HG02970 (cell line): ENCODE measurements around the gene GTF3C5.
"Not testable (repeated sequence)": the region's sequence is repeated elsewhere in the genome, so short reads cannot be mapped to it uniquely, and the experiment has no call there.

Source experiments
- ATAC-seq: cut with Tn5 transposase; IDR thresholded peaks from one replicate; pipeline ENCODE4 v1.9.1; 2021; ENCODE audit warnings: mild to moderate bottlenecking, moderate library complexity, moderate number of reproducible peaks; ENCODE audit not compliant: unreplicated experiment, low FRiP score

The GTF3C5 gene

DNA sequence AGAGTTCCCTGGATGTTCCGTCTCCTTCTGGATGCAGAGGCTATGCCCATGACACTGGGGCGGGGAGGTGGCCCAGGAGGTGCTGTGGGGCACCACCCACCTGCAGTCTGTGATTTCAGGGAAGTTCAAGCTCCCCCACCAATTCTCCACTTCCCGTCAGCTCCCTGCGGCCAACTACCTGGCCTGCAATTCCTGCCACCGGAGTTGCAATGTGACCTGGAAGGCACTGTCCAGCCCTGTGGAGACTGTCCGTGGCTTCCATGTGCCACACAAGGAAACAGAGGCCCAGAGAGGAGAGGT, 35.7 kb upstream of the GTF3C5 start:
- ATAC-seq, result no peak

GRCh38 chr9:132995879-132996278, 34.9 kb upstream of the GTF3C5 start:
- ATAC-seq, result no peak

- no peak for ATAC-seq
Observed at GRCh38 chr9:132996526-132996925, 34.3 kb upstream of the GTF3C5 start.

DNA sequence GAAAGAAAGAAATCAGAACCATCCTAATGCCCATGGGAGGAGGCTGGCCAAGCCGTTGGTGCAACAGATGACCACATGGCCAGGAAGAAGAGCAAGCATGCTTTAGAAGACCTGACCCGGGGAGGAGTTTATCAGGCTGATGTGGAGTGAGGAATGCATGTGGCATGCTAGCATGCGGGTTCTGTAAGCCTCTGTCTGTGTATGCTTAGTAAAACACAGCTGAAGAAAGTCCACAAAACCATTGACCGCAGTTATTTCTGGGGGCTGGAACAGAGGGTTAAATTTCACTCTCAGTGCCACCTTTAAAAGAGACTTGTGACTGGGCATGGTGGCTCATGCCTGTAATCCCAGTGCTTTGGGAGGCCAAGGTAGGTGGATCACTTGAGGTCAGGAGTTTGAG, 33.2 kb upstream of the GTF3C5 start:
- ATAC-seq, result no peak

GRCh38 chr9:132998221-132998620, 32.6 kb upstream of the GTF3C5 start:
- ATAC-seq, result not testable (repeated sequence)

DNA sequence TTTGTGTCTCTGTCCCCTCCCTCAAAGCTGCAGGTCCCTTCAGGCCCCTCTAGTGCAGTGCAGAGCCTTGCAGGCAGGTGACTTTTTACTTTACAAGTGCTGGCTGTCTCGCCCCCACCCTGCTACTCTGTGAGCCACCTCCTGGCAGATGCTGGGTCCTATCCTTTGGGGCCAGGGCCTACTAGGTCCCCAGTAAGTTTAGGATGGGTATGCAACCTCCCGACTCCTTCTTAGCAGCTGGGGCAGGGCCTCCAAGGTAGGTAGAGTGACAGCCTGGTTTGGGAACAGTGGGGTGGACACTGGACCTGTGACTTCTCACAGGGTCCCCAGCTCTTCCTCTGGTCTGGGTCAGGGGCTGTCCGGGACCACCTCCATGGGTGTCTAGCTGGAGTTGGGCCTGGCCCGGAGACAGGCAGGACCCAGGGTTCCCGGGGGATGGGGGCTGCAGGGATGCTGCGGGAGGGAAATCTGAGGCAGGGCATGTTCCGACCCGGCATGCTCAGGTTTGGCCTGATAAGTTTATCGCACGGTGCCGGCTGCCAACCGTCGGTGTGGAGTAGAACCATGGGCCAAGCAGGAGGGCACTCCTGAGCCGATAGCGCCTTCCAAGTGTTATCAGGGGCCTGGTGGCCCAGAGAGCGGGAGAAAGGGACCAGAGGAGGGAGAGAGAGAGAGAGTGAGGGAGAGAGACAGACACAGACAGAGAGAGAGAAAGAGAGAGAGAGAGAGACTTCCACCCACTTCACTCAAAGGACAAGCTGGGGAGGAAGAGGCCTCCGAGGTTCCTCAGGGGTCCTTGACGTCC, 31.8 kb upstream of the GTF3C5 start:
- ATAC-seq, result no peak

DNA sequence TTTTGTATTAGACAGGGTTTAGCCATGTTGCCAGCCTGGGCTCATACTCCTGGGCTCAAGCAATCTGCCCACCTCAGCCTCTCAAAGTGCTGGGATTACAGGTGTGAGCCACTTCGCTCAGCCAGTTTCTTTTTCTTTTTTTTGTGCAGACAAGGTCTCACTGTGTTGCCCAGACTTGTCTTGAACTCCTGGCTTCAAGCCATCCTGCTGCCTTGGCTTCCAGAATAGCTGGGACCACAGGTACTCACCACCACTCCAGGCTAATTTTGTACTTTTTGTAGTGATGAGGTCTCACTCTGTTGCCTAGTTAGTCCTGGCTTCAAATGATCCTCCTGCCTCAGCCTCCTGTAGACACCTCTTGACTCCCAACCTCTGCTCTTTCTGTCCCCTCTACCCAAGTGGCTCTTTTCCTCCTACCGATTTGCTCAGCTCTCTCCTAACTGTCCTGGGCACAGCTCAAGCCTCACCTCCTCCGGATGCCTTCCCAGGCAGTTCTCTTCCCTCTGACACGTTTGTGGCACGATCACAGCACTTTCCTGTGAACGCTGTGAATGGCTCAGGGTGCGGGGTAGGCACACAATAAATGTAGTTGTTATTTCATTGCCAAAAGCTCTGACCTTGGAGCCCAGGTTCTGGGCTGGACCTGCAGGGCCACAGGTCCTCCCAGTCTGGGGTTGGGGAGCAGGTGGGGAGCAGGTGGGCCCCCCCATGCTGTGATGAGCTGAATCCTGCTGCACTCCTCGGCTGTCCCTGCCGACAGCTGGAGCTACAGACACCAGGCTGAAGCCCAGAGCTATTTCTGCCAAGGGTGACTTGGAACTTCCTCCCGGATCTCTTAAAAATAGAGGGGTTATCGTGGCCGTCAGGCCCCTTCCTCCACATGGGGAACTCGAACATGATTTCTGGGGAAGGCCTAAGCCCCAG, 28.4 kb upstream of the GTF3C5 start:
- no peak for ATAC-seq

DNA sequence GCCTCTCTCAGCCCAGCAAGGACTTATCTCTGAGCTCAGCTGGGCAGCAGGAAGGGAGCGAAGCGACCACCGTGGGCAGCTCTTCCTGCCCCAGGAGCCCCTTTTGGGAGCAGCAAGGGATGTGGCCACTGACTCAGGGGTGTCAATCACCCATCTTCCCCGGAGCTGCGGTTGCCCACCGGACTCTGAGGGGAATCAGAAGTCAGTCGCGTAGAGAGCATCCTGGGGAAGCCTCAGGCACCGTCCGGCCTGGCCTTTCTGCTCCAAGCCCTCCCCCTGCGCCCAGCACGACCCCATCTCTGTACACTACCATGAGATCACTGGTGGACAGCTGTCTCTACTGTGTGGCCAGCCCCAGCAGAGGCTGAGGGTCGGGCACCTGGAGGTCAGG, 27.7 kb upstream of the GTF3C5 start:
- no peak for ATAC-seq

DNA sequence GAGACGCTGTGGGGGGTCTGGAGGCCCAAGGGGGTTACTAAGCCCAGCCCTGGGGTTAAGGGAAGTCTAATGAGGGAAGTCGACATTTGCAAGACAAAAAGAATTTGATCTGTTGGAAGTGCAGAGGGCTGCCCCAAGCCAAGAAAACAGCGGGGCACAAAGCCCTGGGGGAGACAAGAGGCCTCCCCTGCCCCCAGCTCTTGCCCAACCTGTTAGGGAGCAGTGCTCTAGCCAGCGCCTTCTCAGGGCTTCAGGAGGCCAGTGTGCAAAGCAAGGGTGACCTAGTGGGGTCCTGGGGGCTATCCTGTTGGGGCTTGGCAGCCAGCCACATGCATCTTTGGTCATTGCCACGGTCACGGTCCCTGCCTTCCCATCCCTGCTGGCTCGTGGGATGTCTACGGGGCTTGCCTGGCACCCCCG, 27.1 kb upstream of the GTF3C5 start:
- no peak for ATAC-seq

- no peak for ATAC-seq
Observed at GRCh38 chr9:133004091-133004998, 26.5 kb upstream of the GTF3C5 start.

DNA sequence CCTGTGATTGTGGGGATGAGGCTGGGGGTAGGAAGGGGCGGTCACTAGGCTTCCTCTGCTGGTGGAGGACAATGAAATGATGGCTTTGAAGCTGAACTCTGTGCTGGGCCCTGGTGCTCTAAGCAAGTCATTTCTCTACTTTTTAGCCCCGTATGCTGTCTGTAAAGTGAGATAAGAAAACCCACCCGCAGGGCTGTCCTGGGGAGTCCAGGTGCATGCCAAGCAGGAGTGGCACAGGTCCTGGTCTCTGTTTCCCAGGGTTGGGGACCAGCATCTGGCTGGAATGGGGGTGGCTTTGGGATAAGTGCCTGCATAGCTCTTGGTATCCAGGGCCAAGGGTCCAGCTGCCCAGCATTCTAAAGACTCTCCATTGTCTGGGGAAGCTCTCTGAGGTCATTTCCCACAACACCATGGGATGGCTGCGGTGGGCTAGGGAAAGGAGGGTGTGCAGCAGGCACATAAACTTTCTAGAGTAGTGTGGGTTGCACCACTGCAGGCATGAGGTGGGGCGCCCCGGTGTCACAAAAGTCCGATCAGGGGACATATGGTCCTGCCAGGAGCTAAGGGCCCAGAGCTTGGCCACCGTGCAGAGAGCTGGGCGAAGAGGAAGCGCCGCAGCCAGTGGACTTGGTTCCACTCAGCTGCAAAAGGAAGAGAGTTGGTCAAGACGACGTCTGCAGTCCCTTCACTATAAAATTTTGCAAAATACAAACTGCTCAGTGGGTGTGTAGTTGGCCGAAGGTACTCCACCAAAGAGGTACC, 25.6 kb upstream of the GTF3C5 start:
- ATAC-seq, result no peak

DNA sequence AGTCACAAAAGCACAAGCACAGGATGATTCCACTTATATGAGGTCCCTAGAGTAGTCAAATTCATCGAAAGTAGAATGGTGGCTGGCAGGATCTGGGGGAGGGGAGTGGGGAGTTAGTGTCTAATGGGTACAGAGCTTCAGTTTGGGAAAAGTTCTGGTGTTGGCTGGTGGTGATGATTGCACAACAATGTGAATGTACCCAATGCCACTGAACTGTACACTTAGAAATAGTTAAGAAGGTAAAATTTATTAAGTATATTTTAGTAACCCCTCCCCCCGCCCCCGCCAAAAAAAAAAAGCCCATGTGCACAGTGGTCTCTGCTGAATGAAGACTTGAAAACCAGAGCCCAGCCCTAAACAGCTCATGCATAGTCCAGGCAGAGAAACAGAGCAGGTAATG, 24.8 kb upstream of the GTF3C5 start:
- no peak for ATAC-seq

GRCh38 chr9:133006731-133007352, 24.0 kb upstream of the GTF3C5 start:
- no peak for ATAC-seq

DNA sequence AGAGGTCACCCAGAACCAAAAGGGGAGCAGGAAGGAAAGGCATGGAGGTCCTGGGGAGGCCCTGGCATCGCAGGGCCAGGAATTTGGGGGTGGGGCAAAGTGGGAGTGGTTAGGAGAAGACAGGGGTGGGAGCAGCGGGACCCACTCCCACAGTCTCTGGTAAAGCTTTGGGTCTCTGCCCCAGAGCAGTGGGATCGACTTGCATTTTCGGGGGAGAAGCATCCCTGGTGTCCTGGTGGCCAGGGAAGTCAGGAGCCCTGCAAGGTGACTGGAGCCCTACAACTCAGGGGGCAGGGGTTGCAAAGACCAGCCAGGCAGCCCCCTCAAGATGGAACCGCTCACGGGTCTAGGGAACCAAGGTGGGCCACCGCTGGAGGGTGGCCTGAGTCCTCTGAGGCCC, 22.4 kb upstream of the GTF3C5 start:
- no peak for ATAC-seq

DNA sequence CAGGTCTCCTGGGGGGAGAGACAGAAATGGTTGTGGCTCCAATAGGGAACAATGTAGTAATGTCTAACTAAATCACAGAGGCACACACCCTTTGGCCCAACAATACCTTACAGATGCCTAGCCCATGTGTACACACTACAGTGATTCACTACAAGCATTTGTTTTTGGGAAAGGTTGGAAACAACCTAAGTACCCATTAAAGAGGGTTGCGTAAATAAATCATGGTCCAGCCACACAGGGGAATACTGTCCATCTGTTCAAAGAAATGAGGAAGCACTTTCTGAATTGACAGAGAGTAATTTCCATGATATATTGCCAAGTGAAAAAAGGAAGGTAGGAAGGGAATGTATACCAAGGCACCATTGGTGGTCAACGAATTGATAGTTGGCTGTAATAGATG, 22.0 kb upstream of the GTF3C5 start:
- no peak for ATAC-seq

DNA sequence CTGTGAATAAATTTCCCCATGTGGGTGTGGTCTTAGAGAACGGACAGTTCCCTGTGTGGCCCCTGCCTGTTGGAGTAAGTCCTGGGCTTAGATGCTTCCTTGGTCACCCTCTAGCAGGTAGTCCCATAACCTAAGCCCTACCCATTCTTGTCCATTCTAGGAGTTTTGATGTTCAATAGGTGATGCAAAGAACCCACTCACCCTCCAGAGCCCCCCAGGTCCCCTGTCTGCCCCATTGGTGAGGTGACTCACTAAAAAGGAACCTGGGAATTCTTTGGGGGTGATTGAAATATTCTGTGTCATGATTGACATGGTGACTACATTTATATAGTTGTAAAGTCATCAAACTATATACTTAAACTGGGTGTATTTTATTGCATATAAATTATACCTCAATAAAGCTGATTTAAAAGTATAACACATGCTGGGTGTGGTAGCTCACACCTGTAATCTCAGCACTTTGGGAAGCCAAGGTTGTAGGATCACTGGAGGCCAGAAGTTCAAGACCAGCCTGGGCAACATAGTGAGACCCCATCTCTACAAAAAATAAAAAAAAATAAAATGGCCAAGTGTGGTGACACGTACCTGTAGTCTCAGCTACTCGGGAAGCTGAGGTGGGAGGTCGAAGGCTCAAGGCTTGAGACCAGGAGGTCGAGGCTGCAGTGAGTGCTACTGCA, 20.8 kb upstream of the GTF3C5 start:
- ATAC-seq, result no peak

GRCh38 chr9:133014696-133015095, 16.1 kb upstream of the GTF3C5 start:
- ATAC-seq, result no peak

DNA sequence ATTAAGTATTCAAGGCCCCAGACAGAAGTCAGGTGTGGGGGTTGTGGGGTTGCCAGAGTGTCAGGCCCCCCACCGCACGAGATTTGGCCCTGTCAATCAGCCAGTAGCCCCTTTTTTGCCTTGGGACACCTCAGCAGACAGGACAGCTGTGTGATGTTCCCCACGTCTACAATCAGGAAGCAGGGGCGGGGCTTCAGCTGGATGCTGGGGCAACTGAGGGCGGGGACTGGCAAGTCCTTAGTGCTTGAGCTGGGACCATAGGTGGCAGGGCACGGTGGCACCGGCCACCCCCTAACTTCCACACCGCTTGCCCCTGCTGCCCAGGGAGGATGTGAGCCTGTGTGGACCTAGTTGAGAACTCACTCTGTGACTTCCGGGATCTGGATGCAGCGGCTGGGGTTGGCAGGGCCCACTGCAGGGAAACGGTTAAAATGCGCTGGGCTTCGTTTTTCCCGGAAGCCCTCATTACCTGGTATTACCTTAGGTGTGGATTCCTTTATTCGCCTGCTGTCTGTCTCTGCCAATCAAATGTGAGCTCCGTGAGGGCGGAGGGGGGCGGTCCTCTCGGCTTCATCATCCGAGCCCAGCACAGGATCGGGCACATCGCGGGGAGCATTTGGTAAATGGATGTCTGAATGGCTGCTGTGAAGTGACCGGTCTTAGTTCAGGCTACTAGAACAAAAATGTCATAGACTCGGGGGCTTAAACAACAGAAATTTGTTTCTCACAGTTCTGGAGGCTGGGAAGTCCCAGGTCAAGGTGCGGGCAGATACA, 7.5 kb upstream of the GTF3C5 start:
- ATAC-seq, result no peak
